Upper lobe of left lung (tissue), 6 donors: ENCODE results near the gene WNK2. TPM values are rescaled to one million over a fixed set of nuclear protein-coding genes. Genes with fewer than 3 reads are reported as not detected.

Experiments used
- ATAC-seq, 2 donors: fragments of 200-7000 bp; cut with Tn5 transposase; one replicate each; pipeline ENCODE4 v1.9.1; 2022; ENCODE audit warnings: mild to moderate bottlenecking in 2 of 2, moderate library complexity in 2 of 2; ENCODE audit not compliant: low FRiP score in 2 of 2
- DNase-seq, 2 donors: peaks; one replicate each; pipeline ENCODE4 v3.0.0-alpha.2; 2019 to 2020
- H3K27ac ChIP-seq, 4 donors: fragments of 200-600 bp; sonication (generic); one replicate each; pipeline ENCODE4 v1.5.1; 2016 to 2019
- H3K27me3 ChIP-seq, 4 donors: fragments of 200-600 bp; sonication (generic); one replicate each; pipeline ENCODE4 v1.5.1; 2017 to 2019
- H3K36me3 ChIP-seq, 4 donors: fragments of 200-600 bp; sonication (generic); one replicate each; pipeline ENCODE4 v1.5.1; 2016 to 2019
- H3K4me1 ChIP-seq, 4 donors: fragments of 200-600 bp; sonication (generic); one replicate each; pipeline ENCODE4 v1.5.1; 2018 to 2019
- H3K4me3 ChIP-seq, 4 donors: fragments of 200-600 bp; sonication (generic); one replicate each; pipeline ENCODE4 v1.5.1; 2017 to 2019; ENCODE audit warnings: mild to moderate bottlenecking in 2 of 4, moderate library complexity in 1 of 4
- H3K9me3 ChIP-seq, 4 donors: fragments of 200-600 bp; sonication (generic); one replicate each; pipeline ENCODE4 v1.5.1; 2018 to 2019
- EP300 ChIP-seq, 4 donors: sonication (generic); formaldehyde crosslinking; IDR thresholded peaks; one replicate each; pipeline ENCODE4 v1.5.1; 2017; ENCODE audit warnings: antibody characterized with exemption in 4 of 4, control low read depth in 2 of 4
- POLR2A ChIP-seq, 4 donors: fragments of 450-650 bp; IDR thresholded peaks; one replicate each; pipeline ENCODE4 v1.5.1; 2016 to 2017; ENCODE audit warnings: antibody characterized with exemption in 4 of 4, mild to moderate bottlenecking in 2 of 4
- POLR2AphosphoS5 ChIP-seq, 2 donors: sonication (generic); formaldehyde crosslinking; IDR thresholded peaks; one replicate each; pipeline ENCODE4 v1.5.1; 2017; ENCODE audit warnings: antibody characterized with exemption in 2 of 2
- WGBS, 2 donors: methylation state at CpG; one replicate each; pipeline ENCODE4 v1.1.5; 2017 to 2018; 5-methylcytosine and 5-hydroxymethylcytosine counted together
- total RNA-seq, 6 donors: library from RNA; depleted of rRNA in 4 of 6; stranded (reverse); fragments of >200 nt in 4 of 6; gene quantifications; one replicate each; pipeline versions ENCODE4 v1.1.0 to v1.2.1, GENCODE V29; 2016 to 2021
- TF ChIP-seq, protein P1 (sequence below), 6 experiments: fragments of 450-650 bp in 4 of 6; fragments of 200-600 bp in 2 of 6; sonication (generic) in 2 of 6; IDR thresholded peaks; one replicate each; pipeline ENCODE4 v1.5.1; 2016 to 2019; ENCODE audit warnings: antibody characterized with exemption in 6 of 6
- donor health status: DM: no; HTN: no; CAD: no; lungs with moderate emphysema.
- donor health status: DM: no; HTN: yes; CAD: no; lungs with severe emphysema.

Gene WNK2
- total RNA-seq, 6 donors from 2014 or later = 1.1 to 11.5 (median 7.3) TPM

DNA sequence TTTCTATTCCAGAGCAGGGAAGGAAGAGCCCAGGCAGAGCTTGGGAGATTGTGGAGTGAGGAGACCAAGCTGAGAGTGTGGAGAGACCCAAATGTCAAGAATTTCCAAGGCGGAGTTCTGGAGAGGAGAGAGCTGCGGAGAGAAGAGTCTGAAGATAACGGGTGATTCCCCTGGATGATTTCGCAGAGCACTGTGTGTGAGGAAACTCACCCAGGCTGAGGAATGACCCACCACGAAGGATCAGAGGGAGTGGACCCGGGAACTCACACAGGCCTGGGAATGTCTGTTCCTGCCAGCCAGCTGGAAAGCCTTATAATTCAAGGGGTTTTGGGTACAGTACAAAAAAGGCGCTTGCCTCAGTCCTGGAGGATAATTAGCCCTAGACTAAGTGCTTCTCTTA lies 94.2 kb downstream of the WNK2 start:
- no peaks in the 10 kb centered on the region for H3K4me1 ChIP-seq
- ATAC-seq (no peak), DNase-seq (no peak)
- H3K27me3 ChIP-seq = no peaks in the 10 kb centered on the region
- no peaks in the 10 kb centered on the region for H3K36me3 ChIP-seq
- TF ChIP-seq EP300 (IDR thresholded peaks at IDR 0.05) (no peak), POLR2AphosphoS5 (IDR thresholded peaks at IDR 0.05) (no peak), POLR2A (IDR thresholded peaks at IDR 0.05) (no peak)
- TF ChIP-seq, protein P1, sequence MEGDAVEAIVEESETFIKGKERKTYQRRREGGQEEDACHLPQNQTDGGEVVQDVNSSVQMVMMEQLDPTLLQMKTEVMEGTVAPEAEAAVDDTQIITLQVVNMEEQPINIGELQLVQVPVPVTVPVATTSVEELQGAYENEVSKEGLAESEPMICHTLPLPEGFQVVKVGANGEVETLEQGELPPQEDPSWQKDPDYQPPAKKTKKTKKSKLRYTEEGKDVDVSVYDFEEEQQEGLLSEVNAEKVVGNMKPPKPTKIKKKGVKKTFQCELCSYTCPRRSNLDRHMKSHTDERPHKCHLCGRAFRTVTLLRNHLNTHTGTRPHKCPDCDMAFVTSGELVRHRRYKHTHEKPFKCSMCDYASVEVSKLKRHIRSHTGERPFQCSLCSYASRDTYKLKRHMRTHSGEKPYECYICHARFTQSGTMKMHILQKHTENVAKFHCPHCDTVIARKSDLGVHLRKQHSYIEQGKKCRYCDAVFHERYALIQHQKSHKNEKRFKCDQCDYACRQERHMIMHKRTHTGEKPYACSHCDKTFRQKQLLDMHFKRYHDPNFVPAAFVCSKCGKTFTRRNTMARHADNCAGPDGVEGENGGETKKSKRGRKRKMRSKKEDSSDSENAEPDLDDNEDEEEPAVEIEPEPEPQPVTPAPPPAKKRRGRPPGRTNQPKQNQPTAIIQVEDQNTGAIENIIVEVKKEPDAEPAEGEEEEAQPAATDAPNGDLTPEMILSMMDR (IDR thresholded peaks at IDR 0.05) = no peak
- no peak overlapping the region for H3K4me3 ChIP-seq
- WGBS, 2 donors = 82 to 94% methylated on average over 7 of the region's 7 CpGs
- H3K27ac ChIP-seq = no peak overlapping the region
- H3K9me3 ChIP-seq = no peaks in the 10 kb centered on the region

DNA sequence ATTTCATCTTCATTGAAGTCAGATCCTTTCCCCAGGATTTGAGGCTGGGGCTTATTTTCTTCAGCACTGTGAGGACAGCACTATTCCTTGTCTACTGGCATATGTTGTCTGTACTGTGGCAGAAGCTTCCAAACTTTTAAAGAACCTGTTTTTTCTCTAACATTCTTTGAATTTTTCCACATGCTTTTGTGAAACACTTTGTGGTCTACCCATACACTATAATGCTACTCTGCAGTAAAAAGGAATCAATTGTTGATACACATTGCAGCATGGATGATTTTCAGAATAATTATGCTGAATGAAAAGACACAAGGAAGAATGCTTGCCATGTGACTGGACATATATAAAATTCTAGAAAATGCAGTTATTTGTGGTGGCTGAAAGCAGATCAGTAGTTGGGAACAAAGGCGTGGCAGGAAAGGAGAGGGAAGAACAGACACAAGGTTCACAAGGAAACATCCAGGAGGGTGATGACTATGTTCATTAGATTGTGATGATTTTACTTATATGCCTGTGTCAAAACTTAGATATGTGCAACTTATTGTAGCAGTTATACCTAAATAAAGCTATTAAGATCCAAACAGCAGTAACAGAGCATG lies 96.8 kb downstream of the WNK2 start:
- 83 to 88% methylated on average over 1 of the region's 1 CpG for WGBS, 2 donors
- TF ChIP-seq EP300 (IDR thresholded peaks at IDR 0.05) (no peak), POLR2A (IDR thresholded peaks at IDR 0.05) (no peak), POLR2AphosphoS5 (IDR thresholded peaks at IDR 0.05) (no peak)
- TF ChIP-seq, protein P1 (IDR thresholded peaks at IDR 0.05) = no peak
- Histone ChIP-seq H3K27ac (no peak overlapping the region), H3K27me3 (no peaks in the 10 kb centered on the region), H3K9me3 (no peaks in the 10 kb centered on the region), H3K4me3 (no peak overlapping the region), H3K4me1 (no peaks in the 10 kb centered on the region), H3K36me3 (no peaks in the 10 kb centered on the region)
- DNase-seq = no peak
- no peak for ATAC-seq

DNA sequence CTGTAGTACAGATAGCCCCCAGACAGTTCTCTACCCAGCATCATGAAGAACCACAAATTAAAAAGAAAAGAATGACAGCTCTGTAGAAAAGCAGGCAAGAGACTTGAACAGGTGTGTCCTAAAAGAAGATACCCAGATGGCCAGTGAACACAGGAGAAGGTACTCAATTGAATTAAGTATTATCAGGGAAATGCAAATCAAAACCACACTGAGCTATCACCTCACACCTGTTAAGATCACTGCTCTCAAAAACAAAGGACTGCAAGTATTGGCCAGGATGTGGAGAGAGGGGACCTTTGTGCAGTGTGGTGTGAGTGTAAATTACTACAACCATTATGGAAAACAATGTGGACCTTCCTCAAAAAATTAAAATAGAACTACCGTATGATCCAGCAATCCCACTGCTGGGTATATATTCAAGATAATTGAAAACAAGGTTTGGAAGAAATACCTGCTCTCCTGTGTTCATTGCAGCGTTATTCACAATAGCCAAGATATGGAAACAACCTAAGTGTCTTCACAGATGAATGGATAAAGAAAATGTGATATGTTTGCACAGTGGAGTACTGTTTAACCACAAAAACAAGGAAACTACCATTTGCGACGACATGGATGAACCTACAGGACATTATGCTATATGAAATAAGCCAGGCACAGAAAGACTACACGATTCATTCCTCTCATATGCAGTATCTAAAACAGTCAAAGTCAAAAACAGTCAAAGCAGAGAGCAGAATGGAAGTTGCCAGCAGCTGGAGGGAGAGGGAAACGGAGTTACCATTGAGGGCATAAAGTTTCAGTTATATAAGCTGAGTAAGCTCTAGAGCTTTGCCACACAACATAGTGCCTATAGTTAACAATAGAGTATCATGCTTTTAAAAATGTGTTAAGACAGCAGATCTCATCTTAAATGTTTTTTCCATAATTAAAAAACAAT lies 102.6 kb downstream of the WNK2 start:
- Histone ChIP-seq H3K36me3 (no peaks in the 10 kb centered on the region), H3K4me3 (no peak overlapping the region), H3K9me3 (no peaks in the 10 kb centered on the region), H3K4me1 (no peaks in the 10 kb centered on the region), H3K27me3 (no peaks in the 10 kb centered on the region), H3K27ac (no peak overlapping the region)
- DNase-seq (no peak), ATAC-seq (no peak)
- TF ChIP-seq POLR2AphosphoS5 (IDR thresholded peaks at IDR 0.05) (no peak), POLR2A (IDR thresholded peaks at IDR 0.05) (no peak), EP300 (IDR thresholded peaks at IDR 0.05) (no peak)
- TF ChIP-seq, protein P1 (IDR thresholded peaks at IDR 0.05) = no peak
- WGBS, 2 donors = 80 to 81% methylated on average over 6 of the region's 6 CpGs

DNA sequence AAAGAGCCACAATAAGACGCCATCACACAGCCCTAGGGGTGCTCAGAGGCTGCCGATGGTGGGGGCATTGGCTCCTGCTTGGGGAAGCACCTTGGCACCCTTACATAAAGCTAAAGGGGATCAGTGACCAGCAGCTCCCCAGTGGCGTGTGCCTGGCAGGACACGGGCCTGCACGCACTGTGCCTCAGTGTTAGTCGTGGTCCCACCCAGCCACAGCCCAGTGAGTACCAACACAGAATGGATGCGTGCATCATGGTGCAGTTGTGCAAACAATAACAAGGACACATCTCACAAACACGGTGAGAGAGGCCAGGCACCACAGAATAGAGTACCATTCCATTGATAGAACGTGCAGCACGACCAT lies 103.2 kb downstream of the WNK2 start:
- ATAC-seq (no peak), DNase-seq (peak in 1 of 2 donors; percentile 17)
- Histone ChIP-seq H3K36me3 (no peaks in the 10 kb centered on the region), H3K27ac (no peak overlapping the region), H3K4me1 (no peaks in the 10 kb centered on the region), H3K27me3 (no peaks in the 10 kb centered on the region), H3K9me3 (no peaks in the 10 kb centered on the region), H3K4me3 (no peak overlapping the region)
- WGBS, 2 donors = 86 to 88% methylated on average over 10 of the region's 10 CpGs
- TF ChIP-seq EP300 (IDR thresholded peaks at IDR 0.05) = no peak
- no peak for TF ChIP-seq POLR2A (IDR thresholded peaks at IDR 0.05)
- no peak for TF ChIP-seq POLR2AphosphoS5 (IDR thresholded peaks at IDR 0.05)

DNA sequence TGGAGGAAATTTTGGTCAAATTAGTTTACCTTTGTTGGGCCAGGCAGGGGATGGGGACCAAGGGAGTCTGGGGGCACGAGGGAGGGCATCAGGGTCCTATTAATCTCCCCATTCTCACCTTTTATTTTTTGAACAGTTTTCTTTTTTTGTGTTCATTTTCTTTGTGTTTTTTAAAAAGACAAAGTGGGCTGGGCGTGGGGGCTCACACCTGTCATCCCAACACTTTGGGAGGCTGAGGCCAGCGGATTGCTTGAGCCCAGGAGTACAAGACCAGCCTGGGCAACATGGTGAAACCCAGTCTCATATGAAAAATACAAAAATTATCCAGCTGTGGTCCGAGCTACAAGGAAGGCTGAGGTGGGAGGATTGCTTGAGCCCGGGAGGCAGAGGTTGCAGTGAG lies 103.7 kb downstream of the WNK2 start:
- no peak overlapping the region for H3K27ac ChIP-seq
- 87 to 91% methylated on average over 5 of the region's 5 CpGs for WGBS, 2 donors
- TF ChIP-seq, protein P1 (IDR thresholded peaks at IDR 0.05) = no peak
- TF ChIP-seq POLR2A (IDR thresholded peaks at IDR 0.05) (no peak), EP300 (IDR thresholded peaks at IDR 0.05) (no peak), POLR2AphosphoS5 (IDR thresholded peaks at IDR 0.05) (no peak)
- no peaks in the 10 kb centered on the region for H3K27me3 ChIP-seq
- no peaks in the 10 kb centered on the region for H3K36me3 ChIP-seq
- ATAC-seq (no peak), DNase-seq (no peak)
- H3K4me1 ChIP-seq = no peaks in the 10 kb centered on the region
- no peaks in the 10 kb centered on the region for H3K9me3 ChIP-seq
- H3K4me3 ChIP-seq = no peak overlapping the region
